Transverse colon (tissue), 4 donors: Measurements from ENCODE around the gene KRT3.

Experiments used
- POLR2A ChIP-seq: fragments of 450-650 bp; IDR thresholded peaks from one replicate; pipeline ENCODE4 v1.6.1; 2016; ENCODE audit warnings: antibody characterized with exemption, mild to moderate bottlenecking, moderate library complexity
- POLR2AphosphoS5 ChIP-seq, 3 donors: sonication (generic); formaldehyde crosslinking; IDR thresholded peaks; one replicate each; pipeline ENCODE4 v1.6.1; 2016; ENCODE audit warnings: antibody characterized with exemption in 3 of 3
- TF ChIP-seq, protein P1 (sequence below), 5 experiments: fragments of 200-600 bp in 3 of 5; fragments of 450-650 bp in 2 of 5; sonication (generic) in 3 of 5; IDR thresholded peaks; 1 replicate in 2 of 5; 2 replicates in 3 of 5; pipeline ENCODE4 v1.5.1; 2016 to 2017; ENCODE audit warnings: antibody characterized with exemption in 5 of 5, inconsistent platforms in 3 of 5, mild to moderate bottlenecking in 2 of 5, moderate library complexity in 1 of 5

DNA sequence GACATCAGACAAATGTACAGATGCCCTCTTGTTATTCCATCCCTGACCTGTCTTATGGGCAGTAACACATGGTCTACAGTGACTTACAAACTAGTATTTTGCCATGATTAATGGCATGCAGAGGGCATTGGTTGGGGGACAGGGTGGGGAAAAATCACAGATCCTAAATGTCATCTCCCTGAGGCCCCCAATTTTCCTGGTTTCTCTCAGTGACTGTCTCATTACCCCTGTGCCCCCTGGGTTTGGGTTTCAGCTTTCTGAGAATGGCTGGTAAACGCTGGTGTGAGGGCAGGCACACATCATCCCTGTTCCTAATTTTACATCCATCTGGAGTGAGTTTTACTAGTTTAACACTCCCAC is 28.9 kb downstream of the KRT3 start:
- TF ChIP-seq, protein P1, sequence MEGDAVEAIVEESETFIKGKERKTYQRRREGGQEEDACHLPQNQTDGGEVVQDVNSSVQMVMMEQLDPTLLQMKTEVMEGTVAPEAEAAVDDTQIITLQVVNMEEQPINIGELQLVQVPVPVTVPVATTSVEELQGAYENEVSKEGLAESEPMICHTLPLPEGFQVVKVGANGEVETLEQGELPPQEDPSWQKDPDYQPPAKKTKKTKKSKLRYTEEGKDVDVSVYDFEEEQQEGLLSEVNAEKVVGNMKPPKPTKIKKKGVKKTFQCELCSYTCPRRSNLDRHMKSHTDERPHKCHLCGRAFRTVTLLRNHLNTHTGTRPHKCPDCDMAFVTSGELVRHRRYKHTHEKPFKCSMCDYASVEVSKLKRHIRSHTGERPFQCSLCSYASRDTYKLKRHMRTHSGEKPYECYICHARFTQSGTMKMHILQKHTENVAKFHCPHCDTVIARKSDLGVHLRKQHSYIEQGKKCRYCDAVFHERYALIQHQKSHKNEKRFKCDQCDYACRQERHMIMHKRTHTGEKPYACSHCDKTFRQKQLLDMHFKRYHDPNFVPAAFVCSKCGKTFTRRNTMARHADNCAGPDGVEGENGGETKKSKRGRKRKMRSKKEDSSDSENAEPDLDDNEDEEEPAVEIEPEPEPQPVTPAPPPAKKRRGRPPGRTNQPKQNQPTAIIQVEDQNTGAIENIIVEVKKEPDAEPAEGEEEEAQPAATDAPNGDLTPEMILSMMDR (IDR thresholded peaks at IDR 0.05), result no peak
- TF ChIP-seq POLR2AphosphoS5 (IDR thresholded peaks at IDR 0.05) (no peak), POLR2A (no peak)
